Sciatic nerve (tissue), 2 donors: Measurements from ENCODE around the gene KIRREL1. TPM values are rescaled to one million over a fixed set of nuclear protein-coding genes. Genes with fewer than 3 reads are reported as not detected.
A peak's percentile ranks its signal among the peaks of the same experiment; 100 is the strongest.

Experiments
- ATAC-seq: fragments of 200-7000 bp; cut with Tn5 transposase; one replicate; pipeline ENCODE4 v1.9.1; 2020; ENCODE audit warnings: mild to moderate bottlenecking, moderate library complexity
- DNase-seq: peaks from one replicate; pipeline ENCODE4 v3.0.0-alpha.2; 2020; ENCODE audit warnings: low spot score
- intact Hi-C: fragments of 100-400 bp; cut with DNase I; formaldehyde crosslinking; loops from one replicate; pipeline ENCODE4 v1.14.2; 2022
- total RNA-seq: library from RNA; stranded (reverse); fragmentation: NEBNext Ultra II Directional; extraction: Animal tissue kit (Norgen Biotek cat#: 25700); gene quantifications from one replicate; pipeline ENCODE4 v1.2.1, GENCODE V29; 2021
- donor health status: DM: no; HTN: no; CAD: no.
- donor health status: DM: no; HTN: no; CAD: no.

Gene KIRREL1
- total RNA-seq, 1 donor from 2014 or later, result 67.8 TPM

- peak; percentile 71 for DNase-seq
- intact Hi-C loops, result no loop called here
- peak; percentile 83 for ATAC-seq
Measured at GRCh38 chr1:157969697-157970485, 23.6 kb upstream of the KIRREL1 start.

DNA sequence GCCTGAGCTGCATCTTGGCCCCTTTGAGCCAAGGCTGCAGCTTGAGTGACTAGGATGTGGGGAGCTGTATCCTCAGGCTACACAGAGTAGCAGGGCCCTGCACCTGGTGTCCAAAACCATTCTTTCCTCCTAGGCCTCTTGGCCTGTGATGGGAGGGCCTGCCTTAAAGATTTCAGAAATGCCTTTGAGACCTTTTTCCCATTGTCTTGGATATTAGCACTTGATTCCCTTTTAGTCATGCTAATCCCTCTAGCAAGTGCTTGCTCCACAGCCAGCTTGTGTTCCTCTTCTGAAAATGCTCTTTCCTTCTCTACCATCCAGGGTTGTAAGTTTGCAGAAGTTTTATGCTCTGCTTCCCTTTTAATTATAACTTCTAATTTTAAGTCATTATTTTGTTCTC lies 21.7 kb upstream of the KIRREL1 start:
- intact Hi-C loops, result no loop called here

GRCh38 chr1:157975228-157975950 lies 18.1 kb upstream of the KIRREL1 start:
- ATAC-seq (no peak), DNase-seq (no peak)
- intact Hi-C loops, result no loop called here

More for the DNA sequence above, 21.7 kb upstream of the KIRREL1 start:
- DNase-seq (no peak), ATAC-seq (no peak)

GRCh38 chr1:157976888-157977287 lies 16.6 kb upstream of the KIRREL1 start:
- intact Hi-C loops, result no loop called here
- no peak for DNase-seq
- no peak for ATAC-seq

- DNase-seq (no peak), ATAC-seq (peak; percentile 61)
- intact Hi-C loops, result no loop called here
Measured at GRCh38 chr1:157978586-157979403, 14.7 kb upstream of the KIRREL1 start.

DNA sequence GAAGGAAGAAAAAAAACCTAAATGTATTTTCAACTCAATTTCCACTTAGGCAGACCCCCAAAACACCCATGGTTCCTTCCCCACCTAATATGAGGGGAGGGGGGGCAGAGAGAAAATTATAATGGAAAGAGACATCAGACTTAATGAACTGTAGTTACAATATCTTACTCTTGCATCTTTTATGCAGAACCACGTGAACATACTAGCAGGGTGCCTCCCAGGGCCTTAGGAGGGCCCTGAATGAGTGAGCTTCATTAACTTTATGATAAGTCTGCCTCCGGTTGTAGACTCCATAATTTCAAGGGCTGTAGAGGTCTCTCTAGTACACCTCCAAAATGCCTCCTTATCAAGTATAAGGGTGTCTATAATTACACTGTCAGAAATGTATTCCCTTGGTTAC lies 11.3 kb upstream of the KIRREL1 start:
- ATAC-seq (no peak), DNase-seq (no peak)
- intact Hi-C loops, result no loop called here

DNA sequence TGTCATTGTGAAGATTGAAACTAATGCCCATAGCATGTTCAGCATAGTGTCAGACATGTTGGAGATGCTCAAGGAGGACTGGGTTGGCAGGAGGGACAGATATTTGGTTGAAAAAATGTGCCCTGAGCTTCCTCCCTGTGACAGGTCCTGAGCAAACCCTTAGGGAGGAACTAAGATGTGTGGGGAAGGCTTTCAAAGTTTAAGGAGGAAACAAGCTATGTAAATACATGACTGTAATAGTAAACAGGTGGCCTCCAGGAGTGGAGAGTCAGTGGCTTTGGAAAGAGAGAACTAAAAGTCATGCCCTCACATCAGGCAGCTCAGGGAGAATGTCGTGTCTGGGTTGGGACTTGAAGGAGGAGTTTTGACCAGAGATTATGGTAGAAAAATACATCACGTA lies 9.7 kb upstream of the KIRREL1 start:
- ATAC-seq, result no peak
- intact Hi-C loops, result no loop called here

DNA sequence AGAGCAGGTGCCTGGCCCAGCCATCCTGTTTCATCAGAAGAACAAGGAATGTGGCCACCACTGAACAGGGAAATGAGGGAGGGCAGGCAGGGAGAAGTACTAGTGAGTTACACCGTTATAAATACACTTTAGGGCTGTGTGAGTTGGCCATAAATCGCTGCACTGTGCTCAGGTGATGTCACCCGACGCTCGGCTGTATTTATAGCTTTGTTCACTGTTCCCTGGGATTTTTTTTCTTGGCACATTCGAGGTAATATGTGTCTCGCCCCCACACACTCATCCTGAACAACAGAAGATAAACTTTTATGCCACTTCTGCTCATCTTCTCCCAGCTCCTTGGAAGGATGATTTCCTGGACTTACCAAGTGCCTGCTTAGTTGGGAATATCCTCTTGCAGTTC lies 9.0 kb upstream of the KIRREL1 start:
- no peak for DNase-seq
- no peak for ATAC-seq
- intact Hi-C loops, result no loop called here

More for the DNA sequence above, 9.7 kb upstream of the KIRREL1 start:
- DNase-seq, result no peak

DNA sequence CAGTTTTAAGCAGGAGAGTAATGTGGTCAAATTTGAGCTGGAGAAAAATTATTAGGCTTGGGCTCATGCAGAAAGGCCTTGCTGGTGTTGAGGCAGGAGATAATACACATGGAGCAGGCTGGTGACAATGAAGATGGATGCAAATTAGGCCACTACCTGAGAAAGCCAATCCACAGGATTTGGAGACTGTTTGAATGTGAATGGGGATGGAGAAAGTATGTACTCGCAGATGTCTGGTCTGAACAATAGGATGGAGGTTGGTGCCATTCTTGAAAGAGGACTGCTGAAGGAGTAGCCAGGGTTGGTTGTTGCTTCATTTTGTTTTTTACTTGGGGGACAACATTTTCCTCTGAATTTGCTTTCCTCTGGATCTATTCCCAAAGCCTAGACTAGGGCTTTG lies 8.0 kb upstream of the KIRREL1 start:
- ATAC-seq, result no peak
- intact Hi-C loops, result no loop called here
- no peak for DNase-seq

GRCh38 chr1:157988002-157988401 lies 5.4 kb upstream of the KIRREL1 start:
- intact Hi-C loops, result no loop called here
- ATAC-seq (no peak), DNase-seq (no peak)

GRCh38 chr1:157992031-157992832 lies 1.2 kb upstream of the KIRREL1 start:
- DNase-seq (peak; percentile 90), ATAC-seq (peak; percentile 89)
- intact Hi-C loops, result loop anchor here (5.0 kb wide), 2 partner anchors 45 to 100 kb away; no protein-coding TSS in a partner anchor

DNA sequence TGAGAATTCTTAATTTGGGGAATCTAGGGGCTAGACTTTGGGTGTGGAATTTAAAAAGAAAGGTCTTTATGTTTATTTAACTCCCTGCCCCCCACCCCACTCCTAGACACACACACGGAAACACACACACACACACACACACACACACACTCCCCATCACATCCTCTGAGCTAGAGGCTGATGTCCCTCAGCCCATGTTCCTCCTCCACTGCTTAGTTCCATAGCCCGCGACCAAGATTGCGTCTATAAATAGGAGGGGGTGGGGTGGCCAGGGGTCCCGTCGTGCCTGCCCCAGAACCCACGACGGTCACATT lies 655 bp upstream of the KIRREL1 start:
- intact Hi-C loops, result loop anchor here (5.0 kb wide), 2 partner anchors 45 to 100 kb away; no protein-coding TSS in a partner anchor
- ATAC-seq, result peak; percentile 10
- no peak for DNase-seq

DNA sequence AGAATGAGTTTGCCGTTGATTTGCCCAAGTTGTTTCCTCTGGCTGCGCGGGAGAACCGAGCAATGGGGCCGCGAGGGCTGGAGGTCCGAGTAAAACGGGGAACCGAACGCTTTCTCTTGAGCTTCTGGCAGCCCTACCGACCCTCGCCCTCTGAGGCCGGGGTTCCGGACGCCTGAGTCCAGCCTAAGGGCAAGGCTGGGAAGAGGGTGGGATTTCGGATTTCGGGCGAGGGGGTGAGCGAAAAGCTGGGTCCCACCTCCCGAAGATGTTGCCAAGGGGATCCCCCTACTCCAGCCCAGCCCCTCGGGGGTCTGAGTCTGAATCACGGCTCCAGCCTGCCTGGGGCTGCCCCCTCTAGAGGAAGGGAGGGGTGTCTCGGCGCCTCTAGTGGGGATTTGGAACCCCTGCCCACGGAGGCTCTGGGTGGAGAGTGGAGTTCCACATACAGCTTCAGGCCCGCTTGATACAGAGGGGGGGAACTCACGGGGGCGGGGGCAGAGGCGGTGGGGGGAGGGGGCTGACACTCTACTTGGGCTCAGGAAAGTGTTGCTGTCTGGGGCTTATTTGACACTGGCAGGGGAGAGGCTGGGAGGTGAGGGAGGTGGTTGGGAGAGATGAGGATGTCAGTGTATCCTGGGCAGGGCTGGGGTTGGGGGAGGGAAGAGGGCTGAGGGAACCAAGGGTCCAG lies 617 bp downstream of the KIRREL1 start:
- ATAC-seq (peak; percentile 27), DNase-seq (no peak)
- intact Hi-C loops, result loop anchor here (5.0 kb wide), 2 partner anchors 43 to 98 kb away; no protein-coding TSS in a partner anchor

- intact Hi-C loops, result loop anchor here (5.0 kb wide), 2 partner anchors 42 to 97 kb away; no protein-coding TSS in a partner anchor
- ATAC-seq (peak; percentile 8), DNase-seq (no peak)
Measured at GRCh38 chr1:157994704-157995582, 1.5 kb downstream of the KIRREL1 start.

GRCh38 chr1:157995583-157996169 lies 2.2 kb downstream of the KIRREL1 start:
- intact Hi-C loops, result no loop called here
- no peak for DNase-seq
- ATAC-seq, result no peak

GRCh38 chr1:157996433-157996832 lies 3.0 kb downstream of the KIRREL1 start:
- ATAC-seq, result no peak
- intact Hi-C loops, result no loop called here
- DNase-seq, result no peak

GRCh38 chr1:158000507-158000906 lies 7.1 kb downstream of the KIRREL1 start:
- DNase-seq (no peak), ATAC-seq (no peak)
- intact Hi-C loops, result loop anchor here (10.0 kb wide), 1 partner anchor 1524 kb away; no protein-coding TSS in a partner anchor
